Natural killer cell (primary cell): ENCODE results near the gene IGSF9. TPM values are rescaled to one million over a fixed set of nuclear protein-coding genes. Genes with fewer than 3 reads are reported as not detected.

Experiments used
- ATAC-seq, 3 donors: fragments of 150-1000 bp in 2 of 3; fragments of 200-7000 bp in 1 of 3; cut with Tn5 transposase; 1 replicate in 1 of 3; 2 replicates in 2 of 3; pipeline ENCODE4 v1.10.0; 2021; ENCODE audit warnings: mild to moderate bottlenecking in 2 of 3, moderate library complexity in 2 of 3
- DNase-seq, 2 donors: peaks; one replicate each; pipeline versions ENCODE4 v3.0.0 to v3.0.0-alpha.2; 2013 to 2021; ENCODE audit warnings: mixed read lengths in 1 of 2
- H3K27ac ChIP-seq: one replicate; pipeline ENCODE4 v1.5.1; 2013; ENCODE audit warnings: mild to moderate bottlenecking, low read length
- H3K27me3 ChIP-seq: one replicate; pipeline ENCODE4 v1.6.1; 2013; ENCODE audit warnings: low read length; ENCODE audit not compliant: control insufficient read depth, insufficient read depth
- H3K36me3 ChIP-seq: one replicate; pipeline ENCODE4 v1.6.1; 2013; ENCODE audit warnings: low read length; ENCODE audit not compliant: control insufficient read depth, insufficient read depth
- H3K4me1 ChIP-seq: one replicate; pipeline ENCODE4 v1.6.1; 2013; ENCODE audit warnings: low read length; ENCODE audit not compliant: control insufficient read depth, insufficient read depth
- H3K4me3 ChIP-seq: one replicate; pipeline ENCODE4 v1.5.1; 2013; ENCODE audit warnings: low read length
- H3K9me3 ChIP-seq: one replicate; pipeline ENCODE4 v1.6.1; 2013; ENCODE audit warnings: low read length; ENCODE audit not compliant: control insufficient read depth, insufficient read depth
- H3K27ac Mint-ChIP-seq, 2 donors: one replicate each; pipeline ENCODE4 v1.8.0; 2022; ENCODE audit warnings: mild to moderate bottlenecking in 2 of 2, mixed read lengths in 2 of 2, moderate library complexity in 1 of 2
- H3K27me3 Mint-ChIP-seq, 2 donors: one replicate each; pipeline ENCODE4 v1.8.0; 2022; ENCODE audit warnings: low read depth in 2 of 2, mixed read lengths in 2 of 2
- H3K36me3 Mint-ChIP-seq: one replicate; pipeline ENCODE4 v1.8.0; 2022; ENCODE audit warnings: mixed read lengths
- H3K4me1 Mint-ChIP-seq, 2 donors: one replicate each; pipeline ENCODE4 v1.8.0; 2022; ENCODE audit warnings: mixed read lengths in 2 of 2
- H3K4me3 Mint-ChIP-seq: one replicate; pipeline ENCODE4 v1.8.0; 2022; ENCODE audit warnings: mild to moderate bottlenecking, moderate library complexity, mixed read lengths
- H3K9me3 Mint-ChIP-seq, 2 donors: one replicate each; pipeline ENCODE4 v1.8.0; 2022; ENCODE audit warnings: mixed read lengths in 2 of 2
- WGBS: methylation state at CpG from one replicate; pipeline ENCODE4 v1.1.7; 2013; ENCODE audit warnings: missing lambda C conversion rate; ENCODE audit not compliant: insufficient coverage; 5-methylcytosine and 5-hydroxymethylcytosine counted together
- intact Hi-C: fragments of 100-400 bp; cut with micrococcal nuclease; formaldehyde crosslinking; loops from one replicate; pipeline ENCODE4 v1.14.2; 2022
- total RNA-seq, 4 donors: library from RNA; stranded (reverse); fragments of 120-200 nt in 1 of 4; gene quantifications; one replicate each; pipeline versions ENCODE4 v1.2.3 to v1.2.4, GENCODE V29; 2013 to 2022
- TF ChIP-seq, protein P1 (sequence below): fragments of 200-600 bp; IDR thresholded peaks from one replicate; pipeline ENCODE4 v1.8.0; 2022; ENCODE audit warnings: antibody characterized with exemption

Gene IGSF9
- total RNA-seq, 3 donors from 2014 or later (not counting 1 experiment from before 2014, with no cell fraction given) = not detected

DNA sequence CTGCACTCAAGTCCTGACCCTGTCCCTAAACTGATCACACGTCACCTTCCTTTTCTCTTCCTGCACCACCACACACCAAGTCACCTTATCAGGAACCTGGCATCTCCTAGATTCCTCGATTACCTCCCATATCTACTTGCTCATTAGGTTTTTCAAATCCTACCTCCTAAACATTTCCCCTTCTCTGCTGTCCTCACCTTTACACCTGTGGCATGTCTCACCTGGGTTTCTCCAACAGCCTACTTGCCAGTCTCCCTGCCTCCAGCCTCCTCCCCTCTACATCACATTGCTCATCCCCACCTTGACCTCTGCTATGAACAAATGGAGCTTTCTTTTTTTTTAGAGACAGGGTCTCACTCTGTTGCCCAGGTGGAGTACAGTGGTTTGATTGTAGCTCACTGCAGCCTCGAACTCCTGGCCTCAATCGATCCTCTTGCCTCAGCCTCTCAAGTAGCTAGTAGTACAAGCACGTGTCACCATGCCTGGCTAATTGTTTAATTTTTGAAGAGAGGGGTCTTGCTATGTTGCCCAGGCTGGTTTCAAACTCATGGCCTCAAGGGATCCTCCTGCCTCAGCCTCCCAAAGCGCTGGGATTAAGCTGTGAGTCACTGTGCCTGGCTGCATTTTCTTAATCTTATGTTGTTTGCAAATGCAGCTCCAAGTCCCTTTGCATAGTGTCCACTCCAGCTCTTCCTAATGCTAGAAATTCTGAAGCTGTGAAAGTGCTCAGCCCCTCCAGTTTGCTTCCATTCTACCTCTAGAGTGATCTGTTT lies 6.3 kb downstream of the IGSF9 start:
- no peaks in the 10 kb centered on the region for H3K9me3 Mint-ChIP-seq
- TF ChIP-seq, protein P1, sequence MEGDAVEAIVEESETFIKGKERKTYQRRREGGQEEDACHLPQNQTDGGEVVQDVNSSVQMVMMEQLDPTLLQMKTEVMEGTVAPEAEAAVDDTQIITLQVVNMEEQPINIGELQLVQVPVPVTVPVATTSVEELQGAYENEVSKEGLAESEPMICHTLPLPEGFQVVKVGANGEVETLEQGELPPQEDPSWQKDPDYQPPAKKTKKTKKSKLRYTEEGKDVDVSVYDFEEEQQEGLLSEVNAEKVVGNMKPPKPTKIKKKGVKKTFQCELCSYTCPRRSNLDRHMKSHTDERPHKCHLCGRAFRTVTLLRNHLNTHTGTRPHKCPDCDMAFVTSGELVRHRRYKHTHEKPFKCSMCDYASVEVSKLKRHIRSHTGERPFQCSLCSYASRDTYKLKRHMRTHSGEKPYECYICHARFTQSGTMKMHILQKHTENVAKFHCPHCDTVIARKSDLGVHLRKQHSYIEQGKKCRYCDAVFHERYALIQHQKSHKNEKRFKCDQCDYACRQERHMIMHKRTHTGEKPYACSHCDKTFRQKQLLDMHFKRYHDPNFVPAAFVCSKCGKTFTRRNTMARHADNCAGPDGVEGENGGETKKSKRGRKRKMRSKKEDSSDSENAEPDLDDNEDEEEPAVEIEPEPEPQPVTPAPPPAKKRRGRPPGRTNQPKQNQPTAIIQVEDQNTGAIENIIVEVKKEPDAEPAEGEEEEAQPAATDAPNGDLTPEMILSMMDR = no peak
- Histone ChIP-seq H3K27me3 (peaks cover 1% of the 10 kb centered on the region), H3K27ac (no peak overlapping the region), H3K4me1 (peaks cover 24% of the 10 kb centered on the region), H3K36me3 (no peaks in the 10 kb centered on the region), H3K9me3 (no peaks in the 10 kb centered on the region), H3K4me3 (no peak overlapping the region)
- intact Hi-C loops = loop anchor here (5.0 to 10.0 kb wide), 2 partner anchors 143 to 436 kb away; partner anchors contain the start of gene KCNJ9
- H3K36me3 Mint-ChIP-seq = no peaks in the 10 kb centered on the region
- ATAC-seq (no peak), DNase-seq (no peak)
- 89% methylated on average over 6 of the region's 6 CpGs for WGBS
- H3K27ac Mint-ChIP-seq = no peak overlapping the region
- H3K27me3 Mint-ChIP-seq = peaks cover 33 to 34% of the 10 kb centered on the region in 2 donors
- no peak overlapping the region for H3K4me3 Mint-ChIP-seq
- peaks cover 0 to 7% of the 10 kb centered on the region in 2 donors for H3K4me1 Mint-ChIP-seq

DNA sequence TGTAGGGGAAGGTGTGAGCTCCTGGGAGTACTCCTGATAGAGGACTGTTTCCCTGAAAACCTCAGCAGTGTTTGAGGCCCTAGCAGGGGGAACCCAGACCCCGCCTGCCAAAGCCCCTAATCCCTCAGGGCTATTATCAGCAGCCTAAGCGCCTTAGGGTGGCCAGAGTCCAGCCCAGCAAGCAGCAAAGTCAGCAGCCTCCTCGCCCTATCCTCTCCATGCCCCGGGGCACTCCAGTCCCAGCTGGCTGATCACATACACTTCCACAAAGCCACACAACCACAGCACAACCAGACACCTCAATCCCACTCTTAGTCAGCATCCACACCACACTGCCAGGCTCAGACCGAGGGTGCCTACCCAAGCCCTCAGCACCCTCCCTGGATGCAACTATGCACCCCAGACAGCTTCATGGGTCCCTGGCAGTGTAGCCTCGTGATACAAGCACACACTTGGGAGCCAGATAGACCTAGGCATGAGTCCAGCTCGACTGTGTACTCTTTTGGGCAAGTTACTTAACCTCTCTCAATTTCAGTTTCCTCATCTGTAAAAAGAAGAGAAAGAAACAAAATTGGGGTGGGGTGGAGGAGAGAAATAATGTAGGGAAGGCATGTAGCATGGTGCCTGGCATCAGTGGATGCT lies 7.1 kb downstream of the IGSF9 start:
- Histone ChIP-seq H3K4me1 (peaks cover 24% of the 10 kb centered on the region), H3K4me3 (no peak overlapping the region), H3K9me3 (no peaks in the 10 kb centered on the region), H3K27me3 (no peaks in the 10 kb centered on the region), H3K36me3 (no peaks in the 10 kb centered on the region), H3K27ac (no peak overlapping the region)
- 65% methylated on average over 7 of the region's 7 CpGs for WGBS
- no peaks in the 10 kb centered on the region for H3K9me3 Mint-ChIP-seq
- no peaks in the 10 kb centered on the region for H3K36me3 Mint-ChIP-seq
- H3K4me3 Mint-ChIP-seq = no peak overlapping the region
- peaks cover 0 to 7% of the 10 kb centered on the region in 2 donors for H3K4me1 Mint-ChIP-seq
- peaks cover 27 to 33% of the 10 kb centered on the region in 2 donors for H3K27me3 Mint-ChIP-seq
- ATAC-seq (no peak), DNase-seq (no peak)
- intact Hi-C loops = loop anchor here (5.0 to 10.0 kb wide), 2 partner anchors 144 to 436 kb away; partner anchors contain the start of gene KCNJ9
- TF ChIP-seq, protein P1 = no peak
- H3K27ac Mint-ChIP-seq = no peak overlapping the region

DNA sequence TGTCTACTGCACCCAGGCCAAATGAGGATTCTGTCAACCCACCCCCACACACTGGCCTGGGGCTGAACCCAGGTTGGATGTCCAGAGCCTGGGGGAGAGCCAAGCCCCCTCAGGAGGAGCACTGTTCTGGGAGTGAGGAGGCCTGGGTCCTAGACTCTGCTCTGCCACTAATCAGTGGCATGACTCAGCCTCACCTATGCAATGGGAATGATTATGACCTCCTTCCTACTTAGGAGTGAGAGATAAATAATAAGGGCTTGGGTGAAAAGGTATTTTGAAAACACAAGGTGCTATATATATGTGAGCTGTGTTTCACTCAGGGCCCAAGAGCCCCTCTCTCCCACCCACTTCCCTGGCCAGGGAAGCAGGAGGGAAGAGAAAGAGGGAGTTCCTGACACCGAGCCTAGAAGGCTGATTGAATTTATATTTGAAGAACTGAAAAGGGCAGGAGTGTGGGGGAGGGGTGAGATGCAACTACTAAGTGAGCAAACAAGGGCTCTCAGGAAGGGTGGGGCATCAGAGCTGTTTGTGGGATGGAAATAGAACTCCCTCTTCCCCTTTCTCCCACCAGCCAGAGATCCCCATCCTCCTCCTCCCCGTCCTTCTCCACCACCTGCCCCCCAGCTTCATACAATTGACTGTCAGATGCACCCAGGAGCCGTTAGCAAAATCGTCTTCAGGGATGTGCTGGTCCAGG lies 8.2 kb downstream of the IGSF9 start:
- 23% methylated on average over 4 of the region's 4 CpGs for WGBS
- ATAC-seq (no peak), DNase-seq (no peak)
- no peak overlapping the region for H3K27ac ChIP-seq
- intact Hi-C loops = loop anchor here (5.0 to 10.0 kb wide), 2 partner anchors 145 to 438 kb away; partner anchors contain the start of gene KCNJ9
- H3K27me3 ChIP-seq = no peaks in the 10 kb centered on the region
- no peak overlapping the region for H3K4me3 ChIP-seq
- H3K9me3 ChIP-seq = no peaks in the 10 kb centered on the region
- H3K27me3 Mint-ChIP-seq = peaks cover 21 to 27% of the 10 kb centered on the region in 2 donors
- H3K27ac Mint-ChIP-seq = no peak overlapping the region
- H3K4me1 Mint-ChIP-seq = peaks cover 0 to 7% of the 10 kb centered on the region in 2 donors
- H3K36me3 ChIP-seq = no peaks in the 10 kb centered on the region
- H3K4me3 Mint-ChIP-seq = no peak overlapping the region
- peaks cover 24% of the 10 kb centered on the region for H3K4me1 ChIP-seq
- TF ChIP-seq, protein P1 = no peak
- H3K9me3 Mint-ChIP-seq = no peaks in the 10 kb centered on the region
- no peaks in the 10 kb centered on the region for H3K36me3 Mint-ChIP-seq
